OCI-LY7 (cell line): Measurements from ENCODE around the gene IFITM5. TPM values are rescaled to one million over a fixed set of nuclear protein-coding genes. Genes with fewer than 3 reads are reported as not detected.

Experiments
- BruUV-seq: library from RNA; stranded (reverse); fragments of 400-500 nt; replicated peaks from 2 replicates; lab custom pipeline; 2021; lab: Mats Ljungman, UMichigan
- CTCF ChIA-PET: fragments of 300-600 bp; sonication (Branson Sonifier 250); formaldehyde crosslinking; loops from one replicate; lab custom pipeline; 2022; ENCODE audit warnings: antibody characterized with exemption; ENCODE audit not compliant: unreplicated experiment; lab: Charles Lee
- POLR2A ChIA-PET: fragments of 300-600 bp; sonication (Branson Sonifier 250); formaldehyde crosslinking; loops from one replicate; lab custom pipeline; 2022; ENCODE audit warnings: antibody characterized with exemption; lab: Charles Lee
- DNase-seq: peaks from one replicate; pipeline ENCODE4 v3.0.0-alpha.2; 2015; ENCODE audit warnings: low spot score
- H2AFZ ChIP-seq: fragments of 200-600 bp; sonication (generic), shearing (Covaris generic); 2 replicates; pipeline ENCODE4 v1.6.1; 2014; ENCODE audit warnings: mild to moderate bottlenecking, antibody characterized with exemption, low read length, moderate library complexity
- H3K27ac ChIP-seq: fragments of 200-600 bp; sonication (generic); 2 replicates; pipeline ENCODE4 v1.5.1; 2014; ENCODE audit warnings: mixed run types, low read depth, mild to moderate bottlenecking, moderate library complexity, low read length, inconsistent platforms; ENCODE audit not compliant: poor library complexity, severe bottlenecking
- H3K36me3 ChIP-seq: fragments of 200-600 bp; sonication (generic); 2 replicates; pipeline ENCODE4 v1.6.1; 2014; ENCODE audit warnings: mild to moderate bottlenecking, antibody characterized with exemption, low read length, moderate library complexity, mixed read lengths; ENCODE audit not compliant: insufficient read depth
- H3K4me1 ChIP-seq: fragments of 200-600 bp; sonication (generic); 2 replicates; pipeline ENCODE4 v1.5.1; 2014; ENCODE audit warnings: mild to moderate bottlenecking, low read length; ENCODE audit not compliant: insufficient read depth, poor library complexity, severe bottlenecking
- H3K4me2 ChIP-seq: fragments of 200-600 bp; sonication (generic); 2 replicates; pipeline ENCODE4 v1.6.1; 2014; ENCODE audit warnings: mild to moderate bottlenecking, low read length
- H3K4me3 ChIP-seq: fragments of 200-600 bp; sonication (generic); 2 replicates; pipeline ENCODE4 v1.5.1; 2014; ENCODE audit warnings: mild to moderate bottlenecking, low read depth, low read length; ENCODE audit not compliant: poor library complexity, severe bottlenecking
- H3K79me2 ChIP-seq: fragments of 200-600 bp; sonication (generic); 2 replicates; pipeline ENCODE4 v1.6.1; 2016; ENCODE audit warnings: low read depth, mild to moderate bottlenecking, low read length, moderate library complexity, mixed read lengths; ENCODE audit not compliant: insufficient read depth
- H3K9me2 ChIP-seq: fragments of 200-600 bp; sonication (generic); 2 replicates; pipeline ENCODE4 v1.6.1; 2016; ENCODE audit warnings: mild to moderate bottlenecking, low read length, mixed read lengths; ENCODE audit not compliant: insufficient read depth
- H3K9me3 ChIP-seq: fragments of 200-600 bp; sonication (generic); 2 replicates; pipeline ENCODE4 v1.6.1; 2014; ENCODE audit warnings: mild to moderate bottlenecking, mixed run types, low read length, mixed read lengths
- H4K20me1 ChIP-seq: fragments of 200-600 bp; sonication (generic); 2 replicates; pipeline ENCODE4 v1.6.1; 2014; ENCODE audit warnings: mild to moderate bottlenecking, antibody characterized with exemption, low read length, moderate library complexity, mixed read lengths; ENCODE audit not compliant: insufficient read depth
- CTCF ChIP-seq: fragments of 200-600 bp; sonication (generic); conservative IDR thresholded peaks from 2 replicates; pipeline ENCODE4 v1.5.1; 2014; ENCODE audit warnings: mild to moderate bottlenecking, antibody characterized with exemption, low read length, moderate library complexity, mixed read lengths
- EZH2phosphoT487 ChIP-seq: fragments of 200-600 bp; sonication (generic); IDR thresholded peaks from 2 replicates; pipeline ENCODE4 v1.6.1; 2018; ENCODE audit warnings: low read depth, borderline replicate concordance, mild to moderate bottlenecking, mixed run types, antibody characterized with exemption, low read length, moderate library complexity, mixed read lengths
- intact Hi-C: fragments of 100-400 bp; cut with micrococcal nuclease; formaldehyde crosslinking; loops from one replicate; pipeline ENCODE4 v1.10.0; 2022; ENCODE audit not compliant: unreplicated experiment
- total RNA-seq, 2 experiments: library from RNA; depleted of rRNA in 1 of 2; stranded (reverse); fragments of >200 nt in 1 of 2; shearing (Covaris generic) in 1 of 2; gene quantifications; 2 replicates each; pipeline ENCODE4 v1.2.3, GENCODE V29; 2014 to 2022

Gene IFITM5
- total RNA-seq, 2 experiments from 2014 or later = not detected

- Histone ChIP-seq H3K79me2 (no peaks in the 10 kb centered on the region), H4K20me1 (no peaks in the 10 kb centered on the region), H3K4me2 (no peak overlapping the region), H3K9me3 (no peaks in the 10 kb centered on the region), H3K27ac (no peak overlapping the region), H3K9me2 (no peaks in the 10 kb centered on the region), H2AFZ (no peak overlapping the region), H3K36me3 (no peaks in the 10 kb centered on the region), H3K4me3 (no peak overlapping the region), H3K4me1 (peaks cover 8% of the 10 kb centered on the region)
- intact Hi-C loops = no loop called here
- no peak for TF ChIP-seq EZH2phosphoT487
- TF ChIP-seq CTCF = no peak
- no TSS peak for BruUV-seq
- DNase-seq = no peak
- ChIA-PET CTCF (no interaction called here), POLR2A (interaction anchor here (0.5 kb wide), 1 partner anchor 15 kb away, joined by 4 read pairs; no protein-coding TSS in a partner anchor)
Observed at GRCh38 chr11:298406-299065, 790 bp downstream of the IFITM5 start.

GRCh38 chr11:297586-298405 lies 1.5 kb downstream of the IFITM5 start:
- BruUV-seq = no TSS peak
- H3K4me2 ChIP-seq = no peak overlapping the region

More at GRCh38 chr11:297586-298405, 1.5 kb downstream of the IFITM5 start:
- Histone ChIP-seq H3K9me3 (no peaks in the 10 kb centered on the region), H3K4me1 (peaks cover under 1% of the 10 kb centered on the region), H3K27ac (no peak overlapping the region), H3K79me2 (no peaks in the 10 kb centered on the region), H2AFZ (no peak overlapping the region), H4K20me1 (no peaks in the 10 kb centered on the region), H3K9me2 (no peaks in the 10 kb centered on the region), H3K36me3 (no peaks in the 10 kb centered on the region), H3K4me3 (no peak overlapping the region)
- ChIA-PET CTCF (no interaction called here), POLR2A (no interaction called here)
- TF ChIP-seq EZH2phosphoT487 (no peak), CTCF (no peak)
- intact Hi-C loops = no loop called here
- no peak for DNase-seq
